Neural progenitor cell (in vitro differentiated cells): ENCODE measurements around the gene CIC. TPM values are rescaled to one million over a fixed set of nuclear protein-coding genes. Genes with fewer than 3 reads are reported as not detected.
"Not testable (repeated sequence)": the region's sequence is repeated elsewhere in the genome, so short reads cannot be mapped to it uniquely, and the experiment has no call there.

Experiments used
- DNase-seq: peaks from one replicate; pipeline ENCODE4 v3.0.0-alpha.2; 2016; ENCODE audit warnings: low spot score
- H2AFZ ChIP-seq: fragments of 200-600 bp; sonication (generic); replicated peaks from 2 replicates; pipeline ENCODE4 v1.6.1; 2016; ENCODE audit warnings: antibody characterized with exemption
- H3F3A ChIP-seq: fragments of 200-600 bp; sonication (generic); 2 replicates; pipeline ENCODE4 v1.6.1; 2016; ENCODE audit warnings: antibody characterized with exemption, low read depth
- H3K27ac ChIP-seq: fragments of 200-600 bp; sonication (generic); 2 replicates; pipeline ENCODE4 v1.5.1; 2016; ENCODE audit warnings: mild to moderate bottlenecking
- H3K27me3 ChIP-seq: fragments of 200-600 bp; sonication (generic); 2 replicates; pipeline ENCODE4 v1.6.1; 2016; ENCODE audit warnings: mild to moderate bottlenecking, moderate library complexity
- H3K36me3 ChIP-seq: fragments of 200-600 bp; sonication (generic); 2 replicates; pipeline ENCODE4 v1.5.1; 2016
- H3K4me1 ChIP-seq: fragments of 200-600 bp; sonication (generic); 2 replicates; pipeline ENCODE4 v1.6.1; 2016; ENCODE audit warnings: mixed run types
- H3K4me2 ChIP-seq: fragments of 200-600 bp; sonication (generic); 2 replicates; pipeline ENCODE4 v1.6.1; 2016
- H3K4me3 ChIP-seq: fragments of 200-600 bp; sonication (generic); 2 replicates; pipeline ENCODE4 v1.5.1; 2016
- H3K79me2 ChIP-seq: fragments of 200-600 bp; sonication (generic); 2 replicates; pipeline ENCODE4 v1.6.1; 2016; ENCODE audit warnings: low read depth
- H3K9ac ChIP-seq: fragments of 200-600 bp; sonication (generic); 2 replicates; pipeline ENCODE4 v1.6.1; 2016
- H3K9me3 ChIP-seq: fragments of 200-600 bp; sonication (generic); 2 replicates; pipeline ENCODE4 v1.5.1; 2016; ENCODE audit warnings: low read depth
- H4K20me1 ChIP-seq: fragments of 200-600 bp; sonication (generic); 2 replicates; pipeline ENCODE4 v1.6.1; 2016; ENCODE audit warnings: low read depth
- H3K27ac Mint-ChIP-seq: 3 replicates; pipeline ENCODE4 v1.8.0; 2021; ENCODE audit warnings: mixed read lengths
- H3K27me3 Mint-ChIP-seq: 2 replicates; pipeline ENCODE4 v1.8.0; 2022; ENCODE audit warnings: low read depth, mild to moderate bottlenecking, inconsistent platforms, moderate library complexity, mixed read lengths; ENCODE audit not compliant: insufficient read depth
- H3K36me3 Mint-ChIP-seq: 3 replicates; pipeline ENCODE4 v1.8.0; 2021; ENCODE audit warnings: mixed read lengths
- H3K4me1 Mint-ChIP-seq: 3 replicates; pipeline ENCODE4 v1.8.0; 2021; ENCODE audit warnings: mixed read lengths
- H3K4me3 Mint-ChIP-seq: 3 replicates; pipeline ENCODE4 v1.8.0; 2021; ENCODE audit warnings: mild to moderate bottlenecking, moderate library complexity, mixed read lengths
- H3K9me3 Mint-ChIP-seq: 3 replicates; pipeline ENCODE4 v1.8.0; 2020; ENCODE audit warnings: mixed read lengths
- CTCF ChIP-seq: fragments of 200-600 bp; sonication (generic); IDR thresholded peaks from 2 replicates; pipeline ENCODE4 v1.5.1; 2017; ENCODE audit warnings: antibody characterized with exemption, mild to moderate bottlenecking
- EZH2 ChIP-seq: fragments of 200-600 bp; sonication (generic); IDR thresholded peaks from 2 replicates; pipeline ENCODE4 v1.6.1; 2017; ENCODE audit warnings: antibody characterized with exemption, mild to moderate bottlenecking, moderate library complexity
- EZH2phosphoT487 ChIP-seq: fragments of 200-600 bp; sonication (generic); IDR thresholded peaks from 2 replicates; pipeline ENCODE4 v1.6.1; 2017; ENCODE audit warnings: antibody characterized with exemption
- total RNA-seq: library from RNA; depleted of rRNA; stranded (reverse); fragments of >200 nt; gene quantifications from 2 replicates; pipeline ENCODE4 v1.2.3, GENCODE V29; 2015; ENCODE audit warnings: low replicate concordance

The CIC gene
- total RNA-seq, 1 donor from 2014 or later: 5.2 TPM

GRCh38 chr19:42254089-42254849 is 14.8 kb upstream of the CIC start:
- Mint-ChIP-seq H3K9me3 (no peaks in the 10 kb centered on the region), H3K4me1 (peaks cover 30% of the 10 kb centered on the region), H3K27ac (no peak overlapping the region), H3K4me3 (peak overlapping the region; percentile 84), H3K27me3 (peaks cover 18% of the 10 kb centered on the region), H3K36me3 (peaks cover 2% of the 10 kb centered on the region)
- peaks cover 43% of the 10 kb centered on the region for H4K20me1 ChIP-seq
- no peaks in the 10 kb centered on the region for H3K27me3 ChIP-seq
- H3K9ac ChIP-seq: peak overlapping the region; percentile 70
- peak overlapping the region; percentile 93 for H3K4me3 ChIP-seq
- no peak overlapping the region for H2AFZ ChIP-seq
- no peaks in the 10 kb centered on the region for H3K36me3 ChIP-seq
- peaks cover 42% of the 10 kb centered on the region for H3F3A ChIP-seq
- peak overlapping the region; percentile 86 for H3K27ac ChIP-seq
- no peaks in the 10 kb centered on the region for H3K9me3 ChIP-seq
- peak overlapping the region; percentile 87 for H3K4me2 ChIP-seq
- peaks cover 58% of the 10 kb centered on the region for H3K79me2 ChIP-seq
- DNase-seq: peak; percentile 94
- TF ChIP-seq EZH2: no peak
- TF ChIP-seq EZH2phosphoT487: no peak
- TF ChIP-seq CTCF: peak; percentile 13
- peaks cover 34% of the 10 kb centered on the region for H3K4me1 ChIP-seq

- H3K4me2 ChIP-seq: peak within 1 kb of the TSS; percentile 87
- H3K79me2 ChIP-seq: peaks cover 49% of the 10 kb centered on the region
- peak; percentile 98 for DNase-seq
- no peaks in the 10 kb centered on the region for H3K36me3 Mint-ChIP-seq
- H3K9me3 ChIP-seq: no peaks in the 10 kb centered on the region
- peak within 1 kb of the TSS; percentile 84 for H3K4me3 Mint-ChIP-seq
- H3K4me1 ChIP-seq: peaks cover 34% of the 10 kb centered on the region
- no peaks in the 10 kb centered on the region for H3K27me3 ChIP-seq
- peak within 1 kb of the TSS; percentile 93 for H3K4me3 ChIP-seq
- peaks cover 42% of the 10 kb centered on the region for H3F3A ChIP-seq
- H3K27ac Mint-ChIP-seq: peak within 1 kb of the TSS; percentile 97
- no peak for TF ChIP-seq EZH2phosphoT487
- no peak for TF ChIP-seq CTCF
- no peak for TF ChIP-seq EZH2
- H2AFZ ChIP-seq: peak within 1 kb of the TSS; percentile 7
- no peaks in the 10 kb centered on the region for H3K9me3 Mint-ChIP-seq
- H3K9ac ChIP-seq: peak within 1 kb of the TSS; percentile 70
- peaks cover 35% of the 10 kb centered on the region for H4K20me1 ChIP-seq
- peak within 1 kb of the TSS; percentile 86 for H3K27ac ChIP-seq
- peaks cover 18% of the 10 kb centered on the region for H3K27me3 Mint-ChIP-seq
- peaks cover 27% of the 10 kb centered on the region for H3K4me1 Mint-ChIP-seq
- H3K36me3 ChIP-seq: no peaks in the 10 kb centered on the region
Observed at GRCh38 chr19:42254850-42255765, 13.9 kb upstream of the CIC start, which contains the start of gene ERF. Gene ERF, minus strand, starts transcription at chr19:42255128. Its CDS starts 129 bp downstream, at chr19:42254999.

GRCh38 chr19:42255766-42256745 is 13.0 kb upstream of the CIC start:
- Histone ChIP-seq H3F3A (peaks cover 42% of the 10 kb centered on the region), H3K79me2 (peaks cover 40% of the 10 kb centered on the region), H3K4me1 (peaks cover 34% of the 10 kb centered on the region), H3K9me3 (no peaks in the 10 kb centered on the region), H3K36me3 (no peaks in the 10 kb centered on the region), H3K9ac (peak overlapping the region; percentile 9), H3K27me3 (no peaks in the 10 kb centered on the region), H3K27ac (peak overlapping the region; percentile 40), H2AFZ (peak overlapping the region; percentile 55), H3K4me3 (peak overlapping the region; percentile 93), H3K4me2 (peak overlapping the region; percentile 87), H4K20me1 (peaks cover 25% of the 10 kb centered on the region)
- peak overlapping the region; percentile 84 for H3K4me3 Mint-ChIP-seq
- peak; percentile 84 for DNase-seq
- H3K4me1 Mint-ChIP-seq: peaks cover 27% of the 10 kb centered on the region
- no peaks in the 10 kb centered on the region for H3K36me3 Mint-ChIP-seq
- H3K27ac Mint-ChIP-seq: peak overlapping the region; percentile 97
- TF ChIP-seq CTCF (no peak), EZH2phosphoT487 (no peak), EZH2 (no peak)
- no peaks in the 10 kb centered on the region for H3K9me3 Mint-ChIP-seq
- peaks cover 18% of the 10 kb centered on the region for H3K27me3 Mint-ChIP-seq

- H3K4me3 Mint-ChIP-seq, H3K9ac ChIP-seq, H3K27ac ChIP-seq, DNase-seq, H3K4me3 ChIP-seq, H4K20me1 ChIP-seq, H3K9me3 ChIP-seq, H3K9me3 Mint-ChIP-seq, H3K27ac Mint-ChIP-seq, H3K27me3 ChIP-seq, H3K4me2 ChIP-seq, H3K36me3 ChIP-seq, H3K36me3 Mint-ChIP-seq, H2AFZ ChIP-seq: not testable (repeated sequence)
- Histone ChIP-seq H3F3A (peaks cover 37% of the 10 kb centered on the region), H3K4me1 (peaks cover 19% of the 10 kb centered on the region), H3K79me2 (peaks cover 22% of the 10 kb centered on the region)
- H3K4me1 Mint-ChIP-seq: peaks cover 13% of the 10 kb centered on the region
- peaks cover 17% of the 10 kb centered on the region for H3K27me3 Mint-ChIP-seq
Observed at GRCh38 chr19:42257842-42258241, 11.2 kb upstream of the CIC start.
